HepG2 (cell line): Measurements from ENCODE around the gene DGKD. TPM values are rescaled to one million over a fixed set of nuclear protein-coding genes. Genes with fewer than 3 reads are reported as not detected.
"Not testable (repeated sequence)": the region's sequence is repeated elsewhere in the genome, so short reads cannot be mapped to it uniquely, and the experiment has no call there.

ENCODE experiments used
- ATAC-seq: fragments of 200-7000 bp; cut with Tn5 transposase; 3 replicates; pipeline ENCODE4 v1.9.1; 2020; ENCODE audit warnings: mild to moderate bottlenecking, moderate library complexity
- BruUV-seq: library from RNA; stranded (reverse); fragments of 400-500 nt; replicated peaks from 2 replicates; lab custom pipeline; 2021; lab: Mats Ljungman, UMichigan
- CTCF ChIA-PET: fragments of 300-600 bp; formaldehyde crosslinking; extraction: SDS; loops from one replicate; lab custom pipeline; 2021; ENCODE audit warnings: low total read pairs, inconsistent platforms, low intra/inter-chr PET ratio; lab: Yijun Ruan, JAX
- POLR2A ChIA-PET: fragments of 350-600 bp; sonication (Branson Sonifier 250); formaldehyde crosslinking; loops from one replicate; lab custom pipeline; 2020; ENCODE audit warnings: antibody characterized with exemption, inconsistent platforms; lab: Yijun Ruan, JAX
- DNase-seq: peaks from one replicate; pipeline ENCODE4 v3.0.0-alpha.2; 2015; ENCODE audit warnings: low spot score
- FAIRE-seq: peaks from 3 replicates; lab custom pipeline; 2011; peaks lifted over from hg19 to GRCh38; lab: Jason Lieb, UNC
- H2AFZ ChIP-seq: one replicate; pipeline ENCODE4 v1.6.1; 2011; ENCODE audit warnings: low read length, inconsistent platforms
- H3K27ac ChIP-seq: fragments of 300-600 bp; 3 replicates; pipeline ENCODE4 v1.8.0; 2011; ENCODE audit warnings: mixed run types, mild to moderate bottlenecking, mixed read lengths, low read length, inconsistent platforms; ENCODE audit not compliant: insufficient read depth; ENCODE audit errors: extremely low read length
- H3K27me3 ChIP-seq, 2 experiments: fragments of 200-600 bp in 1 of 2; 2 replicates in 1 of 2; 3 replicates in 1 of 2; pipeline versions ENCODE4 v1.6.0 to v1.8.0; 2011; ENCODE audit warnings: low read length in 2 of 2, mild to moderate bottlenecking in 2 of 2, moderate library complexity in 2 of 2, inconsistent platforms in 1 of 2; ENCODE audit not compliant: insufficient read depth in 2 of 2, control insufficient read depth in 1 of 2
- H3K36me3 ChIP-seq, 2 experiments: fragments of 200-600 bp in 1 of 2; replicated peaks in 1 of 2; 2 replicates in 1 of 2; 3 replicates in 1 of 2; pipeline versions ENCODE4 v1.5.1 to v1.8.0; 2011; ENCODE audit warnings: low read length in 2 of 2, inconsistent platforms in 1 of 2; ENCODE audit not compliant: insufficient read depth in 2 of 2, control insufficient read depth in 1 of 2
- H3K4me1 ChIP-seq: 2 replicates; pipeline ENCODE4 v1.5.1; 2012; ENCODE audit warnings: low read length, inconsistent platforms; ENCODE audit not compliant: insufficient read depth
- H3K4me2 ChIP-seq: 2 replicates; pipeline ENCODE4 v1.6.0; 2011; ENCODE audit warnings: low read depth, low read length, inconsistent platforms
- H3K4me3 ChIP-seq, 3 experiments: fragments of 200-600 bp in 1 of 3; sonication (generic), shearing (Covaris generic) in 1 of 3; replicated peaks in 1 of 3; 2 replicates each; pipeline ENCODE4 v1.5.1; 2011 to 2016; ENCODE audit warnings: low read length in 3 of 3, inconsistent platforms in 2 of 3, low read depth in 2 of 3, mild to moderate bottlenecking in 2 of 3, control low read depth in 1 of 3, mixed read lengths in 1 of 3; ENCODE audit not compliant: insufficient read depth in 1 of 3
- H3K79me2 ChIP-seq: one replicate; pipeline ENCODE4 v1.6.1; 2011; ENCODE audit warnings: low read length, inconsistent platforms; ENCODE audit not compliant: insufficient read depth
- H3K9ac ChIP-seq: 2 replicates; pipeline ENCODE4 v1.6.0; 2011; ENCODE audit warnings: mild to moderate bottlenecking, low read depth, low read length, inconsistent platforms; ENCODE audit not compliant: insufficient read depth
- H3K9me3 ChIP-seq: 2 replicates; pipeline ENCODE4 v1.5.1; 2012; ENCODE audit warnings: mild to moderate bottlenecking, low read length
- H4K20me1 ChIP-seq: 2 replicates; pipeline ENCODE4 v1.6.0; 2011; ENCODE audit warnings: inconsistent platforms, mild to moderate bottlenecking, low read length, moderate library complexity; ENCODE audit not compliant: insufficient read depth
- ETV5 ChIP-seq: IDR thresholded peaks from 2 replicates; pipeline ENCODE4 v1.6.1; 2018; ENCODE audit warnings: missing biosample characterization, missing genetic modification reagents, inconsistent platforms, borderline replicate concordance
- PAF1 ChIP-seq: IDR thresholded peaks from 2 replicates; pipeline ENCODE4 v1.6.1; 2016; ENCODE audit warnings: missing genetic modification reagents, missing compliant biosample characterization
- ZNF747 ChIP-seq: sonication (generic); formaldehyde crosslinking; IDR thresholded peaks from 2 replicates; pipeline ENCODE4 v1.8.1; 2023; ENCODE audit warnings: missing genetic modification reagents, mild to moderate bottlenecking, borderline replicate concordance
- WGBS: methylation state at CpG from one replicate; pipeline ENCODE4 v1.1.6; 2017; ENCODE audit warnings: low lambda C conversion rate; 5-methylcytosine and 5-hydroxymethylcytosine counted together
- in situ Hi-C: cut with HindIII; loops from 2 replicates; pipeline ENCODE4 v1.10.0; 2017; ENCODE audit warnings: low pct_unique_long_range_greater_than_20kb; ENCODE audit not compliant: extremely low pct_ligation_motif_present
- intact Hi-C: fragments of 100-400 bp; cut with micrococcal nuclease; formaldehyde crosslinking; loops from one replicate; pipeline ENCODE4 v1.10.0; 2022; ENCODE audit not compliant: unreplicated experiment
- polyA plus RNA-seq, 8 experiments: library from polyadenylated mRNA; depleted of rRNA in 3 of 8; stranded (reverse) in 7 of 8; unstranded in 1 of 8; fragments of >200 nt; fragmentation: Illumina TruSeq in 4 of 8; extraction: Trizol in 4 of 8; gene quantifications; 2 replicates each; pipeline versions ENCODE4 v1.2.1 to v1.2.3, GENCODE V29; 2011 to 2016; ENCODE audit warnings: low read depth in 4 of 8, missing spikeins in 1 of 8, mixed read lengths in 1 of 8; ENCODE audit not compliant: insufficient read depth in 1 of 8
- total RNA-seq, 5 experiments: library from RNA; depleted of rRNA; stranded (reverse); fragments of >200 nt; fragmentation: Illumina TruSeq; extraction: Trizol; gene quantifications; 2 replicates each; pipeline ENCODE4 v1.2.3, GENCODE V29; 2016; ENCODE audit warnings: low read depth in 1 of 5
- TF ChIP-seq, protein P1 (sequence below): sonication (generic); formaldehyde crosslinking; IDR thresholded peaks from 2 replicates; pipeline ENCODE4 v1.4.0; 2020; ENCODE audit warnings: missing genetic modification reagents
- TF ChIP-seq, protein P2 (sequence below): sonication (generic); formaldehyde crosslinking; IDR thresholded peaks from 2 replicates; pipeline ENCODE4 v1.8.1; 2023; ENCODE audit warnings: missing genetic modification reagents, mild to moderate bottlenecking, borderline replicate concordance

The DGKD gene
- total and polyA plus RNA-seq, 2 of the 13 experiments (the other 11 are each of a cell fraction or from before 2014, with no cell fraction given) = 24.5 to 33.2 TPM

DNA sequence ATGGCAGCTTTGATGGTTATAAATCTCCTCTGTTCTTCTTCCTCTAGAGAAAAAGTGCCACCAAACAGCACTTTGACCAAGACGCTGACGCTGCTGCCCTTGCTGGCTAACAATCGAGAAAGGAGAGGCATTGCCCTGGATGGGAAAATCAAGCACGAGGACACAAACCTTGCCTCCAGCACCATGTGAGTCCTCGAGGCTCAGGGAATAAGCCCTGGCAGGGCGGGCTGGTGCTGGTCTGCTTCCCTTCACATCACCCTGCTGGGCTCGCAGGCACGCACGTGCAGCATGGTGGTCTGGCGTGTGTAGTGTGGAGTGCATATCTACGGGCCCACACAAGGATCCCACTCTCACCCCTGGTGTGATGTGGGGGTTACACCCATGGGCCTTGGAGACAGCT lies 19.4 kb upstream of the DGKD start (continued):
- TF ChIP-seq, protein P1, sequence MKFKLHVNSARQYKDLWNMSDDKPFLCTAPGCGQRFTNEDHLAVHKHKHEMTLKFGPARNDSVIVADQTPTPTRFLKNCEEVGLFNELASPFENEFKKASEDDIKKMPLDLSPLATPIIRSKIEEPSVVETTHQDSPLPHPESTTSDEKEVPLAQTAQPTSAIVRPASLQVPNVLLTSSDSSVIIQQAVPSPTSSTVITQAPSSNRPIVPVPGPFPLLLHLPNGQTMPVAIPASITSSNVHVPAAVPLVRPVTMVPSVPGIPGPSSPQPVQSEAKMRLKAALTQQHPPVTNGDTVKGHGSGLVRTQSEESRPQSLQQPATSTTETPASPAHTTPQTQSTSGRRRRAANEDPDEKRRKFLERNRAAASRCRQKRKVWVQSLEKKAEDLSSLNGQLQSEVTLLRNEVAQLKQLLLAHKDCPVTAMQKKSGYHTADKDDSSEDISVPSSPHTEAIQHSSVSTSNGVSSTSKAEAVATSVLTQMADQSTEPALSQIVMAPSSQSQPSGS (CRISPR knock-in tag) = no peak
- TF ChIP-seq ETV5 (CRISPR knock-in tag) (no peak), ZNF747 (CRISPR knock-in tag) (no peak), PAF1 (CRISPR knock-in tag) (no peak)
- TF ChIP-seq, protein P2, sequence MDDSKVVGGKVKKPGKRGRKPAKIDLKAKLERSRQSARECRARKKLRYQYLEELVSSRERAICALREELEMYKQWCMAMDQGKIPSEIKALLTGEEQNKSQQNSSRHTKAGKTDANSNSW (CRISPR knock-in tag) = no peak

DNA sequence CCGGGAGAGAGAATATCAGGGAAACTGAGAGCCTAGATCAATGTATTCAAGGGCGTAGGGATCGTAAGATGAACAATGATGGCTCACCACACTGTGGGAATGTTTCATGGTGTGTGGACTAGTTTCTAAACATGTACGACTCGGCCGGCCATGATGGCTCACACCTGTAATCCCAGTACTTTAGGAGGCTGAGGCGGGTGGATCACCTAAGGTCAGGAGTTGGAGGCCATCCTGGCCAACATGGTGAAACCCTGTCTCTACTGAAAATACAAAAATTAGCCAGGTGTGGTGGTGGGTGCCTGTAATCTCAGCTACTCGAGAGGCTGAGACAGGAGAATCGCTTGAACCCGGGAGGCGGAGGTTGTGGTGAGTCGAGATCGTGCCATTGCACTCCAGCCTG lies 18.2 kb upstream of the DGKD start:
- H3K4me2 ChIP-seq, H3K36me3 ChIP-seq, CTCF ChIA-PET, H3K27ac ChIP-seq, H3K9ac ChIP-seq, ATAC-seq, in situ Hi-C loops, POLR2A ChIA-PET, intact Hi-C loops, H3K9me3 ChIP-seq, H4K20me1 ChIP-seq, H3K79me2 ChIP-seq, BruUV-seq, H2AFZ ChIP-seq, DNase-seq, H3K4me3 ChIP-seq, FAIRE-seq: not testable (repeated sequence)
- H3K27me3 ChIP-seq = peaks cover 0 to 10% of the 10 kb centered on the region in 2 experiments; a peak in 2 of 5 replicates
- peaks cover 25% of the 10 kb centered on the region for H3K4me1 ChIP-seq
- 87% methylated on average over 13 of the region's 13 CpGs for WGBS
